SK-N-SH (cell line): ENCODE data around the gene LEF1. TPM values are rescaled to one million over a fixed set of nuclear protein-coding genes. Genes with fewer than 3 reads are reported as not detected.

Experiments used
- CTCF ChIA-PET: fragments of 300-600, 350-600 bp; formaldehyde crosslinking; extraction: SDS; loops from one replicate; lab custom pipeline; 2021; lab: Yijun Ruan, JAX
- POLR2A ChIA-PET: fragments of 350-600 bp; sonication (Branson Sonifier 250); formaldehyde crosslinking; extraction: SDS; loops from one replicate; lab custom pipeline; 2020; ENCODE audit warnings: antibody characterized with exemption, inconsistent platforms; lab: Yijun Ruan, JAX
- DNase-seq: peaks from one replicate; pipeline ENCODE4 v3.0.0; 2012
- H2AFZ ChIP-seq: fragments of 200-600 bp; sonication (generic); 2 replicates; pipeline ENCODE4 v1.8.1; 2016; ENCODE audit warnings: antibody characterized with exemption, mild to moderate bottlenecking, low read depth
- H3F3A ChIP-seq: fragments of 200-600 bp; sonication (generic); replicated peaks from 2 replicates; pipeline ENCODE3; 2016; ENCODE audit warnings: antibody characterized with exemption, mild to moderate bottlenecking; ENCODE audit not compliant: insufficient read depth
- H3K27ac ChIP-seq, 2 experiments: fragments of 200-500 bp in 1 of 2; fragments of 200-600 bp in 1 of 2; sonication (Bioruptor generic) in 1 of 2; sonication (generic), shearing (Covaris generic) in 1 of 2; 2 replicates each; pipeline versions ENCODE4 v1.5.1 to v1.6.1; 2014 to 2016; ENCODE audit warnings: low read depth in 2 of 2, inconsistent platforms in 1 of 2, low read length in 1 of 2, mild to moderate bottlenecking in 1 of 2, mixed read lengths in 1 of 2
- H3K27me3 ChIP-seq: fragments of 200-600 bp; sonication (generic), shearing (Covaris generic); 2 replicates; pipeline ENCODE4 v1.6.1; 2016; ENCODE audit warnings: mixed run types; ENCODE audit not compliant: insufficient read depth
- H3K36me3 ChIP-seq, 2 experiments: fragments of 200-500 bp in 1 of 2; fragments of 200-600 bp in 1 of 2; sonication (Bioruptor generic) in 1 of 2; sonication (generic) in 1 of 2; replicated peaks in 1 of 2; 2 replicates each; pipeline versions ENCODE3 to v1.5.1; 2014 to 2016; ENCODE audit warnings: low read length in 1 of 2, mild to moderate bottlenecking in 1 of 2; ENCODE audit not compliant: insufficient read depth in 2 of 2, control insufficient read depth in 1 of 2
- H3K4me1 ChIP-seq, 2 experiments: fragments of 200-500 bp in 1 of 2; fragments of 200-600 bp in 1 of 2; sonication (Bioruptor generic) in 1 of 2; sonication (generic), shearing (Covaris generic) in 1 of 2; 2 replicates each; pipeline versions ENCODE4 v1.5.1 to v1.6.1; 2014 to 2016; ENCODE audit warnings: low read depth in 1 of 2, low read length in 1 of 2, mixed run types in 1 of 2; ENCODE audit not compliant: insufficient read depth in 2 of 2, control insufficient read depth in 1 of 2
- H3K4me2 ChIP-seq: fragments of 200-600 bp; sonication (generic), shearing (Covaris generic); 2 replicates; pipeline ENCODE4 v1.6.1; 2017; ENCODE audit warnings: mixed run types
- H3K4me3 ChIP-seq, 2 experiments: fragments of 200-500 bp in 1 of 2; fragments of 200-600 bp in 1 of 2; sonication (Bioruptor generic) in 1 of 2; sonication (generic), shearing (Covaris generic) in 1 of 2; 2 replicates each; pipeline versions ENCODE4 v1.5.1 to v1.8.1; 2014 to 2016; ENCODE audit warnings: low read depth in 2 of 2, inconsistent platforms in 1 of 2, low read length in 1 of 2, mild to moderate bottlenecking in 1 of 2, mixed read lengths in 1 of 2, moderate library complexity in 1 of 2
- H3K79me2 ChIP-seq: fragments of 200-600 bp; sonication (generic); 2 replicates; pipeline ENCODE4 v1.8.1; 2017; ENCODE audit warnings: mild to moderate bottlenecking; ENCODE audit not compliant: insufficient read depth
- H3K9ac ChIP-seq: fragments of 200-600 bp; sonication (generic); 2 replicates; pipeline ENCODE4 v1.6.1; 2017; ENCODE audit warnings: mixed run types
- H3K9me2 ChIP-seq: fragments of 200-600 bp; sonication (generic); 2 replicates; pipeline ENCODE4 v1.6.1; 2017; ENCODE audit warnings: mixed run types
- H3K9me3 ChIP-seq: fragments of 200-600 bp; sonication (generic); 2 replicates; pipeline ENCODE4 v1.6.1; 2017; ENCODE audit warnings: mixed run types, mild to moderate bottlenecking, moderate library complexity
- H4K20me1 ChIP-seq: fragments of 200-600 bp; sonication (generic); 2 replicates; pipeline ENCODE4 v1.6.1; 2017; ENCODE audit warnings: mild to moderate bottlenecking, mixed run types; ENCODE audit not compliant: insufficient read depth
- FOSL2 ChIP-seq: IDR thresholded peaks from 2 replicates; pipeline ENCODE4 v1.4.0; 2012; ENCODE audit warnings: low read depth, mild to moderate bottlenecking, moderate library complexity, borderline replicate concordance
- RAD21 ChIP-seq: IDR thresholded peaks from 2 replicates; pipeline ENCODE4 v1.6.1; 2012; ENCODE audit warnings: mild to moderate bottlenecking, low read length
- RXRA ChIP-seq: IDR thresholded peaks from 2 replicates; pipeline ENCODE4 v1.4.0; 2012; ENCODE audit warnings: low read depth, mild to moderate bottlenecking, borderline replicate concordance
- YY1 ChIP-seq: IDR thresholded peaks from 2 replicates; pipeline ENCODE4 v1.4.0; 2012; ENCODE audit warnings: low read depth, mild to moderate bottlenecking
- WGBS: methylation state at CpG from one replicate; pipeline ENCODE4 v1.1.6; 2017; ENCODE audit warnings: low lambda C conversion rate; 5-methylcytosine and 5-hydroxymethylcytosine counted together
- polyA plus RNA-seq, 3 experiments: library from polyadenylated mRNA; depleted of rRNA; stranded (reverse); fragments of >200 nt; gene quantifications; 2 replicates each; pipeline ENCODE4 v1.2.3, GENCODE V29; 2012
- TF ChIP-seq, protein P1 (sequence below): fragments of 200-600 bp; sonication (generic); IDR thresholded peaks from 2 replicates; pipeline ENCODE4 v1.6.1; 2017; ENCODE audit warnings: antibody characterized with exemption, mild to moderate bottlenecking, moderate library complexity
- TF ChIP-seq, protein P2 (sequence below): IDR thresholded peaks from 2 replicates; pipeline ENCODE4 v1.4.0; 2012; ENCODE audit warnings: low read depth, borderline replicate concordance
- TF ChIP-seq, protein P3 (sequence below): IDR thresholded peaks from 2 replicates; pipeline ENCODE4 v1.6.1; 2012; ENCODE audit warnings: mild to moderate bottlenecking, low read depth, low read length, moderate library complexity

LEF1 gene
- polyA plus RNA-seq, 1 of the 3 experiments (the other 2 are of a cell fraction), result 0.36 TPM

DNA sequence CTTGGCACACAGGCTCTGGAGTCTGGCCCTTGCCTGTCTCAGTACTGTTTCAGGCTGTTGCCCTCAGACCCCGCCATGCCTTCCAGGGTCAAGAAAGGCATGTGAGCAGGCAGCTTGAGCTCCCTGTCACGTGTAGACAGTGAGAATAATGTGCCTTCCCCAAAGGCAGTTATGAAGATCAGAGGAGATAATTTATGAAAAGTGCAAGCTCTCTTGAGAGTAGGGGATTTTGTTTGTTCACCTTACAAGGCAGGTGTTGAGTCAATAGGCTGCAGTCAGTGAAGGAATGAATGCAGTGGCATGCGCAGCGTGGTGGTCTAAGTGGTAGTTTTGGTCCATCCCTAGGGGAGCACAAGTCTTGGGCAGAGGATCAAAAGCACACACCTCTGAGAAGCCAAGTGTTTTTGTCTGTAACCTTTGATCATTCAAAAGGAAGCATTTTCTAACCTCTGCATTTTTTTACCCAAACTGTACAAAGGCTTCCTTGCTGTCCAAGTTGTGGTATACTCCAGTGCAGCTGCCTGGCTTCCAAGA, 164.7 kb downstream of the LEF1 start:
- CTCF ChIA-PET, result interaction anchor here (0.6 to 1.2 kb wide), 2 partner anchors 15 to 466 kb away, joined by 3 to 4 read pairs; no protein-coding TSS in a partner anchor
- no peak for DNase-seq
- H2AFZ ChIP-seq, result no peak overlapping the region
- H3K9me3 ChIP-seq, result no peaks in the 10 kb centered on the region
- H3K9ac ChIP-seq, result no peak overlapping the region
- POLR2A ChIA-PET, result no interaction called here
- H3K79me2 ChIP-seq, result no peaks in the 10 kb centered on the region
- H4K20me1 ChIP-seq, result no peaks in the 10 kb centered on the region
- TF ChIP-seq YY1, result no peak
- no peak for TF ChIP-seq RXRA
- TF ChIP-seq, protein P1, sequence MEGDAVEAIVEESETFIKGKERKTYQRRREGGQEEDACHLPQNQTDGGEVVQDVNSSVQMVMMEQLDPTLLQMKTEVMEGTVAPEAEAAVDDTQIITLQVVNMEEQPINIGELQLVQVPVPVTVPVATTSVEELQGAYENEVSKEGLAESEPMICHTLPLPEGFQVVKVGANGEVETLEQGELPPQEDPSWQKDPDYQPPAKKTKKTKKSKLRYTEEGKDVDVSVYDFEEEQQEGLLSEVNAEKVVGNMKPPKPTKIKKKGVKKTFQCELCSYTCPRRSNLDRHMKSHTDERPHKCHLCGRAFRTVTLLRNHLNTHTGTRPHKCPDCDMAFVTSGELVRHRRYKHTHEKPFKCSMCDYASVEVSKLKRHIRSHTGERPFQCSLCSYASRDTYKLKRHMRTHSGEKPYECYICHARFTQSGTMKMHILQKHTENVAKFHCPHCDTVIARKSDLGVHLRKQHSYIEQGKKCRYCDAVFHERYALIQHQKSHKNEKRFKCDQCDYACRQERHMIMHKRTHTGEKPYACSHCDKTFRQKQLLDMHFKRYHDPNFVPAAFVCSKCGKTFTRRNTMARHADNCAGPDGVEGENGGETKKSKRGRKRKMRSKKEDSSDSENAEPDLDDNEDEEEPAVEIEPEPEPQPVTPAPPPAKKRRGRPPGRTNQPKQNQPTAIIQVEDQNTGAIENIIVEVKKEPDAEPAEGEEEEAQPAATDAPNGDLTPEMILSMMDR, result no peak
- TF ChIP-seq RAD21, result no peak
- TF ChIP-seq, protein P2, sequence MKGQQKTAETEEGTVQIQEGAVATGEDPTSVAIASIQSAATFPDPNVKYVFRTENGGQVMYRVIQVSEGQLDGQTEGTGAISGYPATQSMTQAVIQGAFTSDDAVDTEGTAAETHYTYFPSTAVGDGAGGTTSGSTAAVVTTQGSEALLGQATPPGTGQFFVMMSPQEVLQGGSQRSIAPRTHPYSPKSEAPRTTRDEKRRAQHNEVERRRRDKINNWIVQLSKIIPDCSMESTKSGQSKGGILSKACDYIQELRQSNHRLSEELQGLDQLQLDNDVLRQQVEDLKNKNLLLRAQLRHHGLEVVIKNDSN, result no peak
- no peak for TF ChIP-seq FOSL2
- no peaks in the 10 kb centered on the region for H3K9me2 ChIP-seq
- H3K27me3 ChIP-seq, result no peaks in the 10 kb centered on the region
- H3F3A ChIP-seq, result no peaks in the 10 kb centered on the region
- H3K4me1 ChIP-seq, result peaks cover 0 to 3% of the 10 kb centered on the region in 2 experiments; a peak in 1 of 4 replicates
- H3K27ac ChIP-seq, result no peak overlapping the region
- no peak overlapping the region for H3K4me2 ChIP-seq
- H3K4me3 ChIP-seq, result no peak overlapping the region
- no peaks in the 10 kb centered on the region for H3K36me3 ChIP-seq
- 93% methylated on average over 4 of the region's 4 CpGs for WGBS

DNA sequence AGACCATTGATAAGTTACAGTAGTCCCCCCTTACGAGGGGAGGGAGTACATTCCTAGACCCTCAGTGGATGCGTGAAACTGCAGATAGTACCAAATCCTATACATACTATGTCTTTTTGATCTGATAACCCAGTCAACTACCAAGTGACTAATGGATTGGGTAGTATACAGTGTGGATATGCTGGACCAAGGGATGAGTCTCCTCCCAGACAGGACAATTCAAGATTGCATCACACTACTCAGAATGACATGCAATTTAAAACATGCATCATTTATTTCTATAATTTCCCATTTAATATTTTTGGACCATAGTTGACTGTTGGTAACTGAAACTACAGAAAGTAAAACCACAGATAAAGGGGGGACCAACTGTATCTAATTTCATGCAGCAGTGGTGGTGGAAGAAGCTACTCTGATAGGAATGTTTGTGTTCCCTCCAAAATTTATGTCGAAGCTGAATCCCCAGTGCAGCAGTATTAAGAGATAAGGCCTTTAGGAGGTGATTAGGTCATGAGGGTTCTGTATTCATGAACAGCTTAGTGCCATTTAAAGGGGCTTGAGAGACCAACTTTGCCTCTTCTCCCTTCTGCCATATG, 167.1 kb downstream of the LEF1 start:
- TF ChIP-seq, protein P3, sequence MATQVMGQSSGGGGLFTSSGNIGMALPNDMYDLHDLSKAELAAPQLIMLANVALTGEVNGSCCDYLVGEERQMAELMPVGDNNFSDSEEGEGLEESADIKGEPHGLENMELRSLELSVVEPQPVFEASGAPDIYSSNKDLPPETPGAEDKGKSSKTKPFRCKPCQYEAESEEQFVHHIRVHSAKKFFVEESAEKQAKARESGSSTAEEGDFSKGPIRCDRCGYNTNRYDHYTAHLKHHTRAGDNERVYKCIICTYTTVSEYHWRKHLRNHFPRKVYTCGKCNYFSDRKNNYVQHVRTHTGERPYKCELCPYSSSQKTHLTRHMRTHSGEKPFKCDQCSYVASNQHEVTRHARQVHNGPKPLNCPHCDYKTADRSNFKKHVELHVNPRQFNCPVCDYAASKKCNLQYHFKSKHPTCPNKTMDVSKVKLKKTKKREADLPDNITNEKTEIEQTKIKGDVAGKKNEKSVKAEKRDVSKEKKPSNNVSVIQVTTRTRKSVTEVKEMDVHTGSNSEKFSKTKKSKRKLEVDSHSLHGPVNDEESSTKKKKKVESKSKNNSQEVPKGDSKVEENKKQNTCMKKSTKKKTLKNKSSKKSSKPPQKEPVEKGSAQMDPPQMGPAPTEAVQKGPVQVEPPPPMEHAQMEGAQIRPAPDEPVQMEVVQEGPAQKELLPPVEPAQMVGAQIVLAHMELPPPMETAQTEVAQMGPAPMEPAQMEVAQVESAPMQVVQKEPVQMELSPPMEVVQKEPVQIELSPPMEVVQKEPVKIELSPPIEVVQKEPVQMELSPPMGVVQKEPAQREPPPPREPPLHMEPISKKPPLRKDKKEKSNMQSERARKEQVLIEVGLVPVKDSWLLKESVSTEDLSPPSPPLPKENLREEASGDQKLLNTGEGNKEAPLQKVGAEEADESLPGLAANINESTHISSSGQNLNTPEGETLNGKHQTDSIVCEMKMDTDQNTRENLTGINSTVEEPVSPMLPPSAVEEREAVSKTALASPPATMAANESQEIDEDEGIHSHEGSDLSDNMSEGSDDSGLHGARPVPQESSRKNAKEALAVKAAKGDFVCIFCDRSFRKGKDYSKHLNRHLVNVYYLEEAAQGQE, result no peak
- TF ChIP-seq, all 33 proteins: peak for 0
- ChIA-PET POLR2A (no interaction called here), CTCF (interaction anchor here (1.0 to 4.0 kb wide), 3 partner anchors 11 to 29 kb away, joined by 3 to 17 read pairs (median 3); no protein-coding TSS in a partner anchor)
- Histone ChIP-seq H3K4me3 (no peak overlapping the region), H3K36me3 (no peaks in the 10 kb centered on the region), H4K20me1 (no peaks in the 10 kb centered on the region), H3K79me2 (no peaks in the 10 kb centered on the region), H2AFZ (no peak overlapping the region), H3K27me3 (no peaks in the 10 kb centered on the region), H3K9me2 (no peaks in the 10 kb centered on the region), H3K27ac (no peak overlapping the region), H3F3A (peaks cover 4% of the 10 kb centered on the region), H3K4me1 (no peaks in the 10 kb centered on the region; a peak in 2 of 4 replicates), H3K9me3 (no peaks in the 10 kb centered on the region), H3K9ac (no peak overlapping the region), H3K4me2 (no peak overlapping the region)
- 96% methylated on average over 3 of the region's 3 CpGs for WGBS
- no peak for DNase-seq
